GM10266 (cell line): ENCODE results near the gene MYH15.

Experiments
- DNase-seq: peaks from one replicate; pipeline ENCODE4 v3.0.0; 2012; ENCODE audit errors: extremely low spot score
- CTCF ChIP-seq: IDR thresholded peaks from 2 replicates; pipeline ENCODE4 v1.5.1; 2012; ENCODE audit warnings: mild to moderate bottlenecking, low read depth; ENCODE audit not compliant: control insufficient read depth, insufficient read depth; ENCODE audit errors: missing control alignments

Gene MYH15

DNA sequence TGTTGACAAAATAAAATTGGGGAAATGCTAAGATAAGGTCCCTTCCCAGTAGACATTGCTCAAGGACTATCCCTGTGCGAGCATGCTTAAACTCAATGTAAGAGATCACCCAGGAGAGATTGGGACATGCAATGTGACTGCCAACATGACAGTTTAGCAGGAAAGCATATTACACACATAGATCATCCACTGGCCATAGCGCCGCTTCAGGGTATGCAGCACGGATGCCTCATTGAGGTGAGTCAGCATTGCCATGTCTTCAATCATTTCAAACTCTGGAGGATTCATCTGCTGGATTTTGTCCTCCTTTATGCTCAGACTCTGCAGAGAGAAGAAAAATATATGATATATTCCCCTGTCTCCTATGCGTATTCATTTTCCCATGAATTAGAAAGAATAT, 8.9 kb downstream of the MYH15 start:
- no peak for DNase-seq
- no peak for TF ChIP-seq CTCF

DNA sequence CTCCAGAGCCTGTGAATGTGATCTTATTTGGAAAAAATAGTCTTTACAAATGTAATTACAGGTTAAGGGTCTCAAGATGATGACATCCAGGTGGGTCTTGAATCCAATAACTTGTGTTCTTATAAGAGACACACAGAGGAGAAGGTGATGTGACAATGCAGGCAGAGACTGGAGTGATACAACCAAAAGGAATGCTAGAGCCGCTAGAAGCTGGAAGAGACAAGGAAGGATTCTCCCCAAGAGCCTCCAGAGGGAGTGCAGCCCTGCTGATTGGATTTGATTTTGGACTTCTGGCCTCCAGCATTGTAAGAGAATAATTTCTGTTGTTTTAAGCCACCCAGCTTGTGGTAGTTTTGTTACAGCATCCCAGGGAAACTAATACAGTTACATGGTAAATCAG, 9.7 kb downstream of the MYH15 start:
- DNase-seq: no peak
- TF ChIP-seq CTCF: no peak

- no peak for DNase-seq
- no peak for TF ChIP-seq CTCF
These were observed 13.1 kb downstream of the MYH15 start for GRCh38 chr3:108497271-108497670.

DNA sequence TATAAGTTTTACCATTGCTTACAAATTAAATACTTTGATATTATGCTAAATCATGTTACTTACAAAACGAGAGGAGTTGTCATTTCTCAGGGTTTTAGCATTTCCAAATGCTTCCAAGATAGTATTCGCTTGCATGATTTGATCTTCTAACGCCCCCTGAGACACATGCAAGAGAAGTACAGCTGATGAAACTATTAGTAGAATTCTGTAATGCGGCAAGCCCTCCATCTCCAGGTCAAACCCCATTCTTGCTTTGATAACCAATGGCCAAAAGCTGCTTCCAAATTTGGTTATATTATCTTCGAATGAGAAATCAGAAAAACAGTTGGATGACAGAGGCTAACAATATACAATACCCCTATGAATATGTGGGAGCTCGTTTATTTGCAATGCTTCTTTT, 14.7 kb downstream of the MYH15 start:
- TF ChIP-seq CTCF: no peak
- DNase-seq: no peak

GRCh38 chr3:108494906-108495531, 15.4 kb downstream of the MYH15 start:
- TF ChIP-seq CTCF: no peak
- DNase-seq: no peak

DNA sequence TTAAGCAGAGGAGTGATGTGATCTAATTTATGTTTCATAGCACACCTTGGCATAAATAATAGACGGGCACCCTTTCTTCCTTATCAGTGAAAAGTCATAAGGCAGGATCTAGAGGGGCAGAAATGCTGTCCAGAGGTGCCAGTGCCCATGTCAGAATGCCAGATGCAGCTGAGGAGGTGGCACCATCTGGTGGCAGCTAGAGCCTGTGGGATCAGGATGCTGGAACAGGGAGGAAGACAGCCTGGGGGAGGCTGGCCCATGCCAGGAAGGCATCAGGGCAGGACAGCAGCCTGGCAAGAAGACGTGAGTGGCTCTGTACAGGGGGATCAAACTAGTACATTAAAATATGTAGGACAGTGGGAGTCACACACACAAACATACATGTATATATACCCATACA, 16.5 kb downstream of the MYH15 start:
- no peak for DNase-seq
- peak; percentile 12 for TF ChIP-seq CTCF

- DNase-seq: no peak
- no peak for TF ChIP-seq CTCF
These were observed 18.9 kb downstream of the MYH15 start for GRCh38 chr3:108491456-108491855.
